NCI-H69 (cell line): ENCODE measurements around the gene FTO.

Experiments used
- DNase-seq: peaks from one replicate; lab custom pipeline; 2025; lab: John Stamatoyannopoulos, UW

Gene FTO

GRCh38 chr16:54055864-54056263, 351.9 kb downstream of the FTO start:
- DNase-seq = peak; percentile 3

GRCh38 chr16:54056921-54057320, 353.0 kb downstream of the FTO start:
- DNase-seq = no peak

GRCh38 chr16:54059319-54059718, 355.4 kb downstream of the FTO start:
- DNase-seq = no peak

- DNase-seq = no peak
Observed at GRCh38 chr16:54060599-54061421, 356.9 kb downstream of the FTO start.

- DNase-seq = no peak
Observed at GRCh38 chr16:54061454-54061853, 357.5 kb downstream of the FTO start.

- peak; percentile 91 for DNase-seq
Observed at GRCh38 chr16:54062361-54063278, 358.7 kb downstream of the FTO start.

- DNase-seq = no peak
Observed at GRCh38 chr16:54063279-54063773, 359.4 kb downstream of the FTO start.

GRCh38 chr16:54066451-54067105, 362.6 kb downstream of the FTO start:
- DNase-seq = peak; percentile 43

- DNase-seq = peak; percentile 77
Observed at GRCh38 chr16:54067322-54068065, 363.5 kb downstream of the FTO start.

GRCh38 chr16:54068212-54068611, 364.3 kb downstream of the FTO start:
- DNase-seq = no peak

GRCh38 chr16:54069601-54070239, 365.8 kb downstream of the FTO start:
- no peak for DNase-seq

GRCh38 chr16:54070789-54071343, 366.9 kb downstream of the FTO start:
- DNase-seq = no peak

GRCh38 chr16:54071514-54071913, 367.6 kb downstream of the FTO start:
- DNase-seq = no peak

- DNase-seq = no peak
Observed at GRCh38 chr16:54072237-54072636, 368.3 kb downstream of the FTO start.

GRCh38 chr16:54073356-54073755, 369.4 kb downstream of the FTO start:
- no peak for DNase-seq

GRCh38 chr16:54075446-54075845, 371.5 kb downstream of the FTO start:
- no peak for DNase-seq

GRCh38 chr16:54076006-54076504, 372.1 kb downstream of the FTO start:
- DNase-seq = no peak

- DNase-seq = no peak
Observed at GRCh38 chr16:54077050-54077821, 373.3 kb downstream of the FTO start.

- DNase-seq = no peak
Observed at GRCh38 chr16:54080524-54081008, 376.6 kb downstream of the FTO start.

- no peak for DNase-seq
Observed at GRCh38 chr16:54086791-54087190, 382.8 kb downstream of the FTO start.
